Measurements from ENCODE around the gene POLR2F. TPM values are rescaled to one million over a fixed set of nuclear protein-coding genes. Genes with fewer than 3 reads are reported as not detected.

The POLR2F gene
- total RNA-seq, 1 experiment from 2014 or later = 141 TPM

DNA sequence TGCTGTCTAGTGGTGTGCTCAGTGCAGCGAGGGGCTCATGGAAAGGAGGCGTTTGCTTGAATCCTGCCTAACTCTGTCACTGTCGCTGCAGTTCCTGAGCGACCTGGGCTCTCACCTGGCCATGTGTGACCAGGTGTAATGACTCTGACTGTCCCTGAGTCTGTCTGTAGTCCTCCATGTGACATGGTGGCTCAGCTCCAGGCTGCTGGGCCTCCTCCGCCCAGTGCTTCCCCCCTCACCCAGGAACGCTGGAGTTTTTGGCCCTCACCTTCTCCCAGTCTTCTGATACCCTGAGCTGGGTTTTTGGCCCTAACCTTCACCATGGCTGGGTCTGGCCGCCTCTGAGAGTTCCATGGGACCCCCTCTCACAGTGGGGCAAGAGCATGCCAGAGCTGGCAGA, 27.1 kb upstream of the POLR2F start:
- Histone ChIP-seq H3K79me2 (ENCODE audit: insufficient read depth, low read length) (no peaks in the 10 kb centered on the region), H3K23ac (ENCODE audit: insufficient read length, low read depth, low read length) (no peak overlapping the region), H2BK20ac (ENCODE audit: low read depth, low read length, poor library complexity, severe bottlenecking) (no peak overlapping the region), H4K5ac (ENCODE audit: insufficient read length, low read depth, low read length) (no peak overlapping the region), H3K18ac (ENCODE audit: insufficient read length, low read depth, low read length) (no peak overlapping the region), H4K20me1 (ENCODE audit: control insufficient read depth, insufficient read depth, insufficient read length) (no peaks in the 10 kb centered on the region), H3K4me2 (ENCODE audit: insufficient read depth, insufficient read length, low read length) (no peak overlapping the region), H4K91ac (ENCODE audit: insufficient read length, low read depth, low read length) (no peak overlapping the region), H2BK5ac (ENCODE audit: insufficient read length, low read length) (no peak overlapping the region), H3T11ph (ENCODE audit: low read length) (no peak overlapping the region), H3K27ac (ENCODE audit: insufficient read length, low read depth, low read length) (no peak overlapping the region), H3K4me1 (ENCODE audit: insufficient read depth, low read length) (no peaks in the 10 kb centered on the region), H3K56ac (ENCODE audit: insufficient read length, low read depth, low read length) (no peak overlapping the region), H2AFZ (ENCODE audit: low read length) (no peak overlapping the region), H2BK15ac (ENCODE audit: low read depth, low read length) (no peak overlapping the region), H3K14ac (ENCODE audit: insufficient read depth, low read length) (no peak overlapping the region), H3K27me3 (ENCODE audit: insufficient read depth, low read length) (no peaks in the 10 kb centered on the region), H3K23me2 (ENCODE audit: insufficient read length, low read depth, low read length, poor library complexity, severe bottlenecking) (peaks cover 2% of the 10 kb centered on the region), H4K8ac (replicated peaks; ENCODE audit: insufficient read length, low read depth, low read length) (no peak overlapping the region), H3K9me3 (ENCODE audit: control insufficient read depth, low read depth, low read length) (no peaks in the 10 kb centered on the region), H3K79me1 (ENCODE audit: insufficient read depth, low read depth, low read length, poor library complexity, severe bottlenecking) (no peaks in the 10 kb centered on the region), H3K9ac (ENCODE audit: extremely low read depth, insufficient read length, low read length) (no peak overlapping the region), H3K4ac (ENCODE audit: low read depth, low read length) (no peak overlapping the region), H2BK120ac (ENCODE audit: low read depth, low read length, poor library complexity, severe bottlenecking) (no peak overlapping the region), H2BK12ac (ENCODE audit: insufficient read length, low read depth, low read length) (no peak overlapping the region), H2AK5ac (ENCODE audit: insufficient read length, low read length) (no peak overlapping the region)
- TF ChIP-seq, protein P1, sequence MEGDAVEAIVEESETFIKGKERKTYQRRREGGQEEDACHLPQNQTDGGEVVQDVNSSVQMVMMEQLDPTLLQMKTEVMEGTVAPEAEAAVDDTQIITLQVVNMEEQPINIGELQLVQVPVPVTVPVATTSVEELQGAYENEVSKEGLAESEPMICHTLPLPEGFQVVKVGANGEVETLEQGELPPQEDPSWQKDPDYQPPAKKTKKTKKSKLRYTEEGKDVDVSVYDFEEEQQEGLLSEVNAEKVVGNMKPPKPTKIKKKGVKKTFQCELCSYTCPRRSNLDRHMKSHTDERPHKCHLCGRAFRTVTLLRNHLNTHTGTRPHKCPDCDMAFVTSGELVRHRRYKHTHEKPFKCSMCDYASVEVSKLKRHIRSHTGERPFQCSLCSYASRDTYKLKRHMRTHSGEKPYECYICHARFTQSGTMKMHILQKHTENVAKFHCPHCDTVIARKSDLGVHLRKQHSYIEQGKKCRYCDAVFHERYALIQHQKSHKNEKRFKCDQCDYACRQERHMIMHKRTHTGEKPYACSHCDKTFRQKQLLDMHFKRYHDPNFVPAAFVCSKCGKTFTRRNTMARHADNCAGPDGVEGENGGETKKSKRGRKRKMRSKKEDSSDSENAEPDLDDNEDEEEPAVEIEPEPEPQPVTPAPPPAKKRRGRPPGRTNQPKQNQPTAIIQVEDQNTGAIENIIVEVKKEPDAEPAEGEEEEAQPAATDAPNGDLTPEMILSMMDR (conservative IDR thresholded peaks at IDR 0.05) = no peak
- Mint-ChIP-seq H3K27me3 (ENCODE audit: low read depth) (no peaks in the 10 kb centered on the region), H3K27ac (no peak overlapping the region), H3K36me3 (ENCODE audit: insufficient read depth in 1 of 3, low read depth in 3 of 3) (peaks cover 0 to 48% (median 22%) of the 10 kb centered on the region in 3 experiments; a peak in 6 of 7 replicates), H3K9me3 (no peaks in the 10 kb centered on the region), H3K4me1 (0 out of 4 replicates have a peak, but pooled peaks cover 0 to 3% of the 10 kb centered on the region in 2 experiments), H3K4me3 (no peak overlapping the region)
- no peak for DNase-seq
- no CpG with 5 or more reads among the region's 7 CpGs for WGBS (ENCODE audit: extremely low coverage, insufficient read length, low lambda C conversion rate)

Data from H9 (cell line).